ENCODE data around the gene C4orf50.

Gene C4orf50

GRCh38 chr4:6013564-6013963, 4.7 kb downstream of the C4orf50 start:
- in situ Hi-C loops (cut with MboI; ENCODE audit: low pct_unique_long_range_greater_than_20kb, low sequenced_read_pairs, unreplicated experiment): no loop called here
- no peak for DNase-seq (ENCODE audit: low spot score)
- TF ChIP-seq, protein P1, sequence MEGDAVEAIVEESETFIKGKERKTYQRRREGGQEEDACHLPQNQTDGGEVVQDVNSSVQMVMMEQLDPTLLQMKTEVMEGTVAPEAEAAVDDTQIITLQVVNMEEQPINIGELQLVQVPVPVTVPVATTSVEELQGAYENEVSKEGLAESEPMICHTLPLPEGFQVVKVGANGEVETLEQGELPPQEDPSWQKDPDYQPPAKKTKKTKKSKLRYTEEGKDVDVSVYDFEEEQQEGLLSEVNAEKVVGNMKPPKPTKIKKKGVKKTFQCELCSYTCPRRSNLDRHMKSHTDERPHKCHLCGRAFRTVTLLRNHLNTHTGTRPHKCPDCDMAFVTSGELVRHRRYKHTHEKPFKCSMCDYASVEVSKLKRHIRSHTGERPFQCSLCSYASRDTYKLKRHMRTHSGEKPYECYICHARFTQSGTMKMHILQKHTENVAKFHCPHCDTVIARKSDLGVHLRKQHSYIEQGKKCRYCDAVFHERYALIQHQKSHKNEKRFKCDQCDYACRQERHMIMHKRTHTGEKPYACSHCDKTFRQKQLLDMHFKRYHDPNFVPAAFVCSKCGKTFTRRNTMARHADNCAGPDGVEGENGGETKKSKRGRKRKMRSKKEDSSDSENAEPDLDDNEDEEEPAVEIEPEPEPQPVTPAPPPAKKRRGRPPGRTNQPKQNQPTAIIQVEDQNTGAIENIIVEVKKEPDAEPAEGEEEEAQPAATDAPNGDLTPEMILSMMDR (IDR thresholded peaks at IDR 0.05; ENCODE audit: extremely low read depth, insufficient read depth, missing control alignments): no peak

DNA sequence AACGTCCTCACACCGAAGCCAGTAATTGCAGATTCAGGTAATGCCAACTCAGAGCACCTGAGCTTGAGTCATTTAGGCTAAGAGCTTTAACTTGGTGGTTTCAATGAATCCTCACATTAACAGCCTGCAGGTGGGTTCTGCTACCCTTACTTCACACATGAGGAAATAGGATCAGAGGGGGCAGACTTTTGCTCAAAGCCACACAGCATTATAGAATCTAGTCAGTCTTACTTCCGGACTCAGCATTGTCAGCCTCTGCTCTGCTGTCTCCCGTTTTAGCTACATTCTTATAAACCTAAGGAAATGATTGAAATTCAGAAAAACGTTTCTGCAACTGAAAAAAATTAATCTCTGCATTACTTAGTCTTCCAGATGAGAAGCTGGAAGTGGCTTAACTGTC, 6.0 kb downstream of the C4orf50 start:
- no peak for DNase-seq (ENCODE audit: low spot score)
- in situ Hi-C loops (cut with MboI; ENCODE audit: low pct_unique_long_range_greater_than_20kb, low sequenced_read_pairs, unreplicated experiment): no loop called here
- TF ChIP-seq, protein P1 (IDR thresholded peaks at IDR 0.05; ENCODE audit: extremely low read depth, insufficient read depth, missing control alignments): no peak

- in situ Hi-C loops (cut with MboI; ENCODE audit: low pct_unique_long_range_greater_than_20kb, low sequenced_read_pairs, unreplicated experiment): no loop called here
- DNase-seq (ENCODE audit: low spot score): no peak
- TF ChIP-seq, protein P1 (IDR thresholded peaks at IDR 0.05; ENCODE audit: extremely low read depth, insufficient read depth, missing control alignments): no peak
Measured at GRCh38 chr4:6011686-6012085, 6.5 kb downstream of the C4orf50 start.

- in situ Hi-C loops (cut with MboI; ENCODE audit: low pct_unique_long_range_greater_than_20kb, low sequenced_read_pairs, unreplicated experiment): no loop called here
- DNase-seq (ENCODE audit: low spot score): no peak
Measured at GRCh38 chr4:6011271-6011671, 7.0 kb downstream of the C4orf50 start.

DNA sequence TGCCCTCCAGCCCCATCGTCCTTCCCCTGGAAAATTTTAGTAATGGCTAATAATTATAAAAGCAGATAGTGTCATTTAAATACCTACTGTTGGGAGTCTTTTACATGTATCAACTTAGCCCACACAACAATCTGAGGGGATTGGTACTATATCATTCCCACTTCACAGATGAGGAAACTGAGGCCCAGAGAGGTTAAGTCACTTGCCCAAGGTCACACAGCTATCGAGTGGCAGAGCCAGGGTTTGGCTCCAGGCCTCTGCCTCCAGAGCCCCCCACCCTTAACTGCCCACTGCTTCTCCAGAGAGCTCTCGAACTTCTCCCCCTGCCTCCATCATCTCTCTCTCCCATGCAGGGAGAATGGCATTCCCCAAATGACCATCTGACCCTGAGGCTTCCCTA, 7.4 kb downstream of the C4orf50 start:
- no peak for DNase-seq (ENCODE audit: low spot score)
- TF ChIP-seq, protein P1 (IDR thresholded peaks at IDR 0.05; ENCODE audit: extremely low read depth, insufficient read depth, missing control alignments): no peak
- in situ Hi-C loops (cut with MboI; ENCODE audit: low pct_unique_long_range_greater_than_20kb, low sequenced_read_pairs, unreplicated experiment): no loop called here

More at GRCh38 chr4:6011271-6011671, 7.0 kb downstream of the C4orf50 start:
- TF ChIP-seq, protein P1 (IDR thresholded peaks at IDR 0.05; ENCODE audit: extremely low read depth, insufficient read depth, missing control alignments): no peak

DNA sequence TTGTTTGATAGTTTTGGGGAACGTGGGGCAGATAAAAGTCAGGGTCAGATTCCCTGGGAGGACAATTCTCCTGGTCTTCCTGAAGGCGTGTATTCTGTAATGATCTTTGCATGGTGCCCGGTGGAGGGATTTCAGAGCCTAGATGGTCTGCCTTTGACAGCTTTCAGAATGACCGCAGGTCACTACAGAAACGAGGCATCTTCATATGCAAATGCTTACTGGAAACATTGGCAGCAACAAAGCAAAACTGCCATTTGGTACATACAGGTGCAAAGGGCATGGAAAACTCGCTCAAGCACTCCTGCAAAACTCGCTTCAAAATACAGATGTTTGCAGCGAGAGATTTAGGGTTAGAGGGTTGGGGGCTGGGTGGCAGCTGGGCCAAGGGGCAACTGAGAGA, 8.8 kb downstream of the C4orf50 start:
- no peak for DNase-seq (ENCODE audit: low spot score)
- TF ChIP-seq, protein P1 (IDR thresholded peaks at IDR 0.05; ENCODE audit: extremely low read depth, insufficient read depth, missing control alignments): no peak
- in situ Hi-C loops (cut with MboI; ENCODE audit: low pct_unique_long_range_greater_than_20kb, low sequenced_read_pairs, unreplicated experiment): no loop called here
